ENCODE data around the gene SLCO1B3.
"Not testable (repeated sequence)": the region's sequence is repeated elsewhere in the genome, so short reads cannot be mapped to it uniquely, and the experiment has no call there.

The SLCO1B3 gene, protein sequence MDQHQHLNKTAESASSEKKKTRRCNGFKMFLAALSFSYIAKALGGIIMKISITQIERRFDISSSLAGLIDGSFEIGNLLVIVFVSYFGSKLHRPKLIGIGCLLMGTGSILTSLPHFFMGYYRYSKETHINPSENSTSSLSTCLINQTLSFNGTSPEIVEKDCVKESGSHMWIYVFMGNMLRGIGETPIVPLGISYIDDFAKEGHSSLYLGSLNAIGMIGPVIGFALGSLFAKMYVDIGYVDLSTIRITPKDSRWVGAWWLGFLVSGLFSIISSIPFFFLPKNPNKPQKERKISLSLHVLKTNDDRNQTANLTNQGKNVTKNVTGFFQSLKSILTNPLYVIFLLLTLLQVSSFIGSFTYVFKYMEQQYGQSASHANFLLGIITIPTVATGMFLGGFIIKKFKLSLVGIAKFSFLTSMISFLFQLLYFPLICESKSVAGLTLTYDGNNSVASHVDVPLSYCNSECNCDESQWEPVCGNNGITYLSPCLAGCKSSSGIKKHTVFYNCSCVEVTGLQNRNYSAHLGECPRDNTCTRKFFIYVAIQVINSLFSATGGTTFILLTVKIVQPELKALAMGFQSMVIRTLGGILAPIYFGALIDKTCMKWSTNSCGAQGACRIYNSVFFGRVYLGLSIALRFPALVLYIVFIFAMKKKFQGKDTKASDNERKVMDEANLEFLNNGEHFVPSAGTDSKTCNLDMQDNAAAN

DNA sequence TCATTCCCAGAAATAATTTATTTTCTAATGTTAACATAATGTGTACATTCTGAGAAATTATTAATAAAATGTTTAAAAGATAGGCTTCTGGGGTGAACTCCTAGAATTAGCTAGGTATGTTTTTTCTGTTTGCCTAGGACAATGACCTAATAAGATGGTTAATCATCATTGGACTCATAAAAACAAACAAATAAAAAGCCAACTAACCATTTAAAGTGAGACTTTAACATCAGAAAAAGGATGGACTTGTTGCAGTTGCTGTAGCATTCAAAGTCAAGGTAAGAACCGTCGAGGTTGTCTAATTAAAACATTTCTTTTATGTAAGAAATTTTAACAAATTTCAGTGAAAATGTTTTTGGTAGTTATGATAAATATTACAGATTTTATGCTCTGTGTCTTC lies at the start of gene SLCO1B3:
Gene SLCO1B3 (plus strand): TSS at position 219 of the 400 bp plus-strand sequence. CDS start 5,034 bp downstream, outside the sequence.
- TF ChIP-seq, protein P1, sequence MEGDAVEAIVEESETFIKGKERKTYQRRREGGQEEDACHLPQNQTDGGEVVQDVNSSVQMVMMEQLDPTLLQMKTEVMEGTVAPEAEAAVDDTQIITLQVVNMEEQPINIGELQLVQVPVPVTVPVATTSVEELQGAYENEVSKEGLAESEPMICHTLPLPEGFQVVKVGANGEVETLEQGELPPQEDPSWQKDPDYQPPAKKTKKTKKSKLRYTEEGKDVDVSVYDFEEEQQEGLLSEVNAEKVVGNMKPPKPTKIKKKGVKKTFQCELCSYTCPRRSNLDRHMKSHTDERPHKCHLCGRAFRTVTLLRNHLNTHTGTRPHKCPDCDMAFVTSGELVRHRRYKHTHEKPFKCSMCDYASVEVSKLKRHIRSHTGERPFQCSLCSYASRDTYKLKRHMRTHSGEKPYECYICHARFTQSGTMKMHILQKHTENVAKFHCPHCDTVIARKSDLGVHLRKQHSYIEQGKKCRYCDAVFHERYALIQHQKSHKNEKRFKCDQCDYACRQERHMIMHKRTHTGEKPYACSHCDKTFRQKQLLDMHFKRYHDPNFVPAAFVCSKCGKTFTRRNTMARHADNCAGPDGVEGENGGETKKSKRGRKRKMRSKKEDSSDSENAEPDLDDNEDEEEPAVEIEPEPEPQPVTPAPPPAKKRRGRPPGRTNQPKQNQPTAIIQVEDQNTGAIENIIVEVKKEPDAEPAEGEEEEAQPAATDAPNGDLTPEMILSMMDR (IDR thresholded peaks at IDR 0.05; ENCODE audit: low read depth, low read length, missing control alignments), result no peak
- no peak for DNase-seq (ENCODE audit: extremely low read depth, low read depth)
- no peak within 1 kb of the TSS for H3K4me3 ChIP-seq (replicated peaks; ENCODE audit: low read depth, low read length)

DNA sequence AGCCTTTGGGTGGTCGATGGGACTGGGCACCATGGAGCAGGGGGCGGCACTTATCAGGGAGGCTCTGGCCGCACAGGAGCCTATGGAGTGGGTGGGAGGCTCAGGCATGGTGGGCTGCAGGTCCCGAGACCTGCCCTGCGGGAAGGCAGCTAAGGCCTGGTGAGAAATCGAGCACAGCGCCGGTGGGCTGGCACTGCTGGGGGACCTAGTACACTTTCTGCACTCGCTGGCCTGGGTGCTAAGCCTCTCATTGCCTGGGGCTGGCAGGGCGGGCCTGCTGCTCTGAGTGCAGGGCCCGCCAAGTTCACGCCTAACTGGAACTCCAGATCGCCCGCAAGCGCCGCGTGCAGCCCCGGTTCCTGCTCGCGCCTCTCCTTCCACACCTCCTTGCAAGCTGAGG lies 33.1 kb upstream of the SLCO1B3 start:
- DNase-seq (ENCODE audit: extremely low read depth, low read depth), result no peak
- TF ChIP-seq, protein P1 (IDR thresholded peaks at IDR 0.05; ENCODE audit: low read depth, low read length, missing control alignments), result no peak
- no peak overlapping the region for H3K4me3 ChIP-seq (replicated peaks; ENCODE audit: low read depth, low read length)

DNA sequence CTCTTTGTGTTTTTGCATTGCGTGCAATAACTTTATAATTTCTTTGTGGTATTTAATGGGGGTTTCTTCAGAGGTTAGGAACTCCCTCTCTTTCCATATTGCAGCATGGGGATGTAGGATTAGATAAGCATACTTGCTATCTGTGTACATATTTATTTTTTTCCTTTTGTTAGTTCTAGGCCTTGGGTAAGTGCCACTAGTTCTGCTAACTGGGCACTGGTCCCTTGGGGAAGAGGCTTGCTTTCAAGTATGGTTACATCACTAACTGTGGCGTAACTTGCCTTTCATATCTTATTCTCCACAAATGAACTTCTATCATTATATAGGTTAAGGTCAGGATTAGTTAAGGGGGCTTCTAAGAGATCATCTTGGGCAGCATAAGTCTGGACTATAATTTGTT lies 31.5 kb upstream of the SLCO1B3 start:
- no peak for DNase-seq (ENCODE audit: extremely low read depth, low read depth)
- TF ChIP-seq, protein P1 (IDR thresholded peaks at IDR 0.05; ENCODE audit: low read depth, low read length, missing control alignments), result no peak
- no peak overlapping the region for H3K4me3 ChIP-seq (replicated peaks; ENCODE audit: low read depth, low read length)

DNA sequence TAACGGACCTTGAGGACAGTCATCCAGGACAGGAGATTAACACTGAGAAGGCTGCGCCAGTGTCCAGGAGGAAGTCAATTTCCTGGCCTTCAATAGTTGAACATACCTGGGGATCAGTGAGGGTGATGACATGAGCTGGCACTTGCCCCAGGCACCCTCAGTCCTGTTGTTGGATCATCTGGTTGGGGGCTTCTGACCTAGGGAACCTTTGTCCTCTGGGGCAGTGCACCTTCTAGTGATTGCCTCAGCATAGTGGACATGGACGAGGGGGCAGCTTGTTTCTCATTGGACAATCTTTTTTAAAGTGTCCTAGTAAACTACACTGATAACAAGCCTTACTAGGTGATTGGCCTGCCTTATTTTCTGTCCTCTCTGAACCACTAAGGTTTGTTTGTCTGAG lies 30.5 kb upstream of the SLCO1B3 start:
- DNase-seq (ENCODE audit: extremely low read depth, low read depth); H3K4me3 ChIP-seq (replicated peaks; ENCODE audit: low read depth, low read length): not testable (repeated sequence)

DNA sequence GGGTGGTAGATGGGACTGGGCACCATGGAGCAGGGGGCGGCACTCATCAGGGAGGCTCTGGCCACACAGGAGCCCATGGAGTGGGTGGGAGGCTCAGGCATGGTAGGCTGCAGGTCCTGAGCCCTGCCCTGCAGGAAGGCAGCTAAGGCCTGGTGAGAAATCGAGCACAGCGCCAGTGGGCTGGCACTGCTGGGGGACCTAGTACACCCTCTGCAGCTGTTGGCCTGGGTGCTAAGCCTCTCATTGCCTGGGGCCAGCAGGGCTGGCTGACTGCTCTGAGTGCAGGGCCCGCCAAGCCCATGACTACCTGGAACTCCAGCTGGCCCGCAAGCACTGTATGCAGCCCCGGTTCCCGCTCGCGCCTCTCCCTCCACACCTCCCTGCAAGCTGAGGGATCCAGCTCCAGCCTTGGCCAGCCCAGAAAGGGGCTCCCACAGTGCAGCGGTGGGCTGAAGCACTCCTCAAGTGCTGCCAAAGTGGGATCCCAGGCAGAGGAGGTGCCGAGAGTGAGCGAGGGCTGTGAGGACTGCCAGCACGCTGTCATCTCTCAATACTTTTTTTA lies 26.6 kb upstream of the SLCO1B3 start:
- DNase-seq (ENCODE audit: extremely low read depth, low read depth); H3K4me3 ChIP-seq (replicated peaks; ENCODE audit: low read depth, low read length): not testable (repeated sequence)

DNA sequence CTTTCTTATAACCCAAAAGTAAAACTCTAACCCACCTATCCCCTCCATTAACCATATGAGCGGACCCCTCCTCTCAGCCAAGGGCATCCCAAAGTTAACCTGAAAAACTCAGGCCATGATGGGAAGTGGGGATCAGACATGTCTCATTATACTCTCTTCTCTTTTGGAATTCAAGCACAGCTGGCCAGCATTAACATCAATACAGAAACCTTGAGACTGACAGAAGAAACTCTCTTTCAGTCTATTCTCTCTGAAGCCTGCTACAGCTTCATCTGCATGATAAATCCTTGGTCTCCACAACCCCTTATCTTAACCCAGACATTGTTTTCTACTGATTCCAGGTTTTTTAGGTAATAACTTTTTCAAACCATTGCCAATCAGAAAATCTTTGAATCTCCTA lies 17.5 kb upstream of the SLCO1B3 start:
- TF ChIP-seq, protein P1 (IDR thresholded peaks at IDR 0.05; ENCODE audit: low read depth, low read length, missing control alignments), result no peak
- H3K4me3 ChIP-seq (replicated peaks; ENCODE audit: low read depth, low read length), result no peak overlapping the region
- no peak for DNase-seq (ENCODE audit: extremely low read depth, low read depth)

DNA sequence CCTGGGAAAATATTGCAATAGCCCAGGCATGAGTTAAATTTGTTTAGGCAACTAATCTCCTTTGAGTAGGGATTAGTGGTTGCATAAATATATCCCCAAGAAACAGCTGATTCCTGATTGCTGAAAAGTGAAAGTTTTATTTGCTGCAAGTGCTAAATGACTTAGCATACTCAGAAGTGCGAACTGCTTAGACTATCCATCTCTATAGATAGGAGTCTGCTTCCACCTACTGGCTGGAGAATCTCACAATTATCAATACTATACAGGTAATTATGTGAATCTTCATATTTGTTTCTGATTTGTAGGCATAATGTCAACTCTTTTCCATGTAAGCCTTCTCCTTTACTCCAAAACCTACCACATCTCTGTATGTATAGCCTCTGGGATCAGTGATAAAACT lies 12.0 kb upstream of the SLCO1B3 start:
- DNase-seq (ENCODE audit: extremely low read depth, low read depth), result no peak
- H3K4me3 ChIP-seq (replicated peaks; ENCODE audit: low read depth, low read length), result no peak overlapping the region
- TF ChIP-seq, protein P1 (IDR thresholded peaks at IDR 0.05; ENCODE audit: low read depth, low read length, missing control alignments), result no peak
